Neural cell (in vitro differentiated cells): Measurements from ENCODE around the gene KLHL14.

Source experiments
- CTCF ChIP-seq: fragments of 450-650 bp; IDR thresholded peaks from 2 replicates; pipeline ENCODE4 v1.5.1; 2014; ENCODE audit warnings: antibody characterized with exemption, mild to moderate bottlenecking, moderate library complexity; ENCODE audit not compliant: poor library complexity, severe bottlenecking
- EP300 ChIP-seq: fragments of 450-650 bp; conservative IDR thresholded peaks from 2 replicates; pipeline ENCODE4 v1.6.1; 2014; ENCODE audit warnings: antibody characterized with exemption, mild to moderate bottlenecking, moderate library complexity; ENCODE audit not compliant: poor library complexity, severe bottlenecking
- EZH2 ChIP-seq: fragments of 200-600, 300-800 bp; shearing (Covaris generic), sonication (generic); IDR thresholded peaks from 2 replicates; pipeline ENCODE4 v1.6.1; 2014; ENCODE audit warnings: antibody characterized with exemption, low read length, borderline replicate concordance, mild to moderate bottlenecking; ENCODE audit not compliant: insufficient read depth, poor library complexity, severe bottlenecking
- POLR2AphosphoS5 ChIP-seq: IDR thresholded peaks from 2 replicates; pipeline ENCODE4 v1.6.1; 2012
- RAD21 ChIP-seq: fragments of 450-650 bp; conservative IDR thresholded peaks from 2 replicates; pipeline ENCODE4 v1.6.1; 2014; ENCODE audit warnings: antibody characterized with exemption, mild to moderate bottlenecking, moderate library complexity
- SMC3 ChIP-seq: fragments of 450-650 bp; conservative IDR thresholded peaks from 2 replicates; pipeline ENCODE4 v1.6.1; 2014; ENCODE audit warnings: antibody characterized with exemption, mild to moderate bottlenecking, moderate library complexity; ENCODE audit not compliant: poor library complexity
- TAF1 ChIP-seq: IDR thresholded peaks from 2 replicates; pipeline ENCODE4 v1.6.1; 2012; ENCODE audit warnings: low read depth
- TF ChIP-seq, protein P1 (sequence below): IDR thresholded peaks from 2 replicates; pipeline ENCODE4 v1.6.1; 2012; ENCODE audit warnings: borderline replicate concordance

DNA sequence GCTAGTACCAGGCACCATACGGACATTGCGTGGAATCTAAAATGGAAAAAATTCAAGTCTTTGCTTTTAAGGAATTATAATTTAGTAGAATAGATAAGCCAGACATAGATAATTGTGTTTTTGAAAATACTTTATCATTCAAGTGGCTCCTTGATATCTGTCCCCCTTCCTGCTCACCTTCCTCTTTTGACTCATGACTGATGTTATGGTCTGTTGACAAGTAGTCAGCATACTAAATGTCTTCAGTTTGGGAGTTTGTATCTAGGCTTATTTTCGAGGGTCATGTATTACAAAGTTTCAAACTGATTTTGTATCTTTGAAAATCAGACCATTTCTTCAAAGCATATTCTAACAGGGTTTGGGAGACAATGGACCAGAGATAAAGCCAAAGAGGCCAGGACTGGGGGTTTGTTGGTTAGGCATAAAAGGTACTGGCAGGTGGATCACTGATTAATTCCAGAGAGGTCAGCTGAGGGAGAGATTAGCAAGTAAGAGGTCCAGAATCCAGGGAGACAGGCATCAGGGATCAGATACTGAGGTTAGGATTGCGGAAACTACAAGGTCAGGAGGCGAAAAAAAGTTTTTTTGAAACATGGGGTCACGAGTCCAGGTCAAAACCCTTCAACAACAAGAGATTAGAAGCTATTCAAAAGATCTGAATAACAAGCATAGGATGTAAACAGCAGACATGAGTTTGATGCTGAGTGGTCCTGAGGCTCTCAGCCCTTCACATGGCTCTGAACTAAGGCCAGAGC lies 31.5 kb upstream of the KLHL14 start:
- TF ChIP-seq POLR2AphosphoS5 (no peak), EZH2 (no peak), TAF1 (no peak), CTCF (no peak), SMC3 (no peak), EP300 (no peak), RAD21 (no peak)
- TF ChIP-seq, protein P1, sequence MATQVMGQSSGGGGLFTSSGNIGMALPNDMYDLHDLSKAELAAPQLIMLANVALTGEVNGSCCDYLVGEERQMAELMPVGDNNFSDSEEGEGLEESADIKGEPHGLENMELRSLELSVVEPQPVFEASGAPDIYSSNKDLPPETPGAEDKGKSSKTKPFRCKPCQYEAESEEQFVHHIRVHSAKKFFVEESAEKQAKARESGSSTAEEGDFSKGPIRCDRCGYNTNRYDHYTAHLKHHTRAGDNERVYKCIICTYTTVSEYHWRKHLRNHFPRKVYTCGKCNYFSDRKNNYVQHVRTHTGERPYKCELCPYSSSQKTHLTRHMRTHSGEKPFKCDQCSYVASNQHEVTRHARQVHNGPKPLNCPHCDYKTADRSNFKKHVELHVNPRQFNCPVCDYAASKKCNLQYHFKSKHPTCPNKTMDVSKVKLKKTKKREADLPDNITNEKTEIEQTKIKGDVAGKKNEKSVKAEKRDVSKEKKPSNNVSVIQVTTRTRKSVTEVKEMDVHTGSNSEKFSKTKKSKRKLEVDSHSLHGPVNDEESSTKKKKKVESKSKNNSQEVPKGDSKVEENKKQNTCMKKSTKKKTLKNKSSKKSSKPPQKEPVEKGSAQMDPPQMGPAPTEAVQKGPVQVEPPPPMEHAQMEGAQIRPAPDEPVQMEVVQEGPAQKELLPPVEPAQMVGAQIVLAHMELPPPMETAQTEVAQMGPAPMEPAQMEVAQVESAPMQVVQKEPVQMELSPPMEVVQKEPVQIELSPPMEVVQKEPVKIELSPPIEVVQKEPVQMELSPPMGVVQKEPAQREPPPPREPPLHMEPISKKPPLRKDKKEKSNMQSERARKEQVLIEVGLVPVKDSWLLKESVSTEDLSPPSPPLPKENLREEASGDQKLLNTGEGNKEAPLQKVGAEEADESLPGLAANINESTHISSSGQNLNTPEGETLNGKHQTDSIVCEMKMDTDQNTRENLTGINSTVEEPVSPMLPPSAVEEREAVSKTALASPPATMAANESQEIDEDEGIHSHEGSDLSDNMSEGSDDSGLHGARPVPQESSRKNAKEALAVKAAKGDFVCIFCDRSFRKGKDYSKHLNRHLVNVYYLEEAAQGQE, result no peak
